ENCODE data around the gene MAGEA3.

DNA sequence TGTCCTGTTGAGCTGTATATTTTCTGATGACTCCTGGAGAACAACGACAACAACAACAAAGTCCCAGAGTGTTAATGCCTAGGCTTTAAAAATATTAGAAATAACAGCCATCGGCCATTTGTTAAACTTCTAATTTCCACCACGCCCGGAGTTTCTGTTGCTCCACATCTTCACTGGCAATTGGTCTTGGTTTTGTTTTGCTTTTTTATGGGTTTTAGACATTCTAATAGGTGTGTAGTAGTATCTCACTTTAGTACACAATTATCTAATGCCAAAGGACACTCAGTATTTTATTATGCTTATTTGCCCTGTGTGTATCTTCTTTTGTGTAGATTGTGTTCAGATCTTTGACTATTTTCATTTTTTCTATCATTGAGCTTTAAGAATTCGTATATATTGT, 40.0 kb downstream of the MAGEA3 start:
- TF ChIP-seq, protein P1, sequence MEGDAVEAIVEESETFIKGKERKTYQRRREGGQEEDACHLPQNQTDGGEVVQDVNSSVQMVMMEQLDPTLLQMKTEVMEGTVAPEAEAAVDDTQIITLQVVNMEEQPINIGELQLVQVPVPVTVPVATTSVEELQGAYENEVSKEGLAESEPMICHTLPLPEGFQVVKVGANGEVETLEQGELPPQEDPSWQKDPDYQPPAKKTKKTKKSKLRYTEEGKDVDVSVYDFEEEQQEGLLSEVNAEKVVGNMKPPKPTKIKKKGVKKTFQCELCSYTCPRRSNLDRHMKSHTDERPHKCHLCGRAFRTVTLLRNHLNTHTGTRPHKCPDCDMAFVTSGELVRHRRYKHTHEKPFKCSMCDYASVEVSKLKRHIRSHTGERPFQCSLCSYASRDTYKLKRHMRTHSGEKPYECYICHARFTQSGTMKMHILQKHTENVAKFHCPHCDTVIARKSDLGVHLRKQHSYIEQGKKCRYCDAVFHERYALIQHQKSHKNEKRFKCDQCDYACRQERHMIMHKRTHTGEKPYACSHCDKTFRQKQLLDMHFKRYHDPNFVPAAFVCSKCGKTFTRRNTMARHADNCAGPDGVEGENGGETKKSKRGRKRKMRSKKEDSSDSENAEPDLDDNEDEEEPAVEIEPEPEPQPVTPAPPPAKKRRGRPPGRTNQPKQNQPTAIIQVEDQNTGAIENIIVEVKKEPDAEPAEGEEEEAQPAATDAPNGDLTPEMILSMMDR (IDR thresholded peaks at IDR 0.05), result no peak
- TF ChIP-seq POLR2A (IDR thresholded peaks at IDR 0.05; ENCODE audit: low read length) (no peak), GATA3 (IDR thresholded peaks at IDR 0.05; ENCODE audit: borderline replicate concordance) (no peak), RAD21 (conservative IDR thresholded peaks at IDR 0.05 in 1 of 2, IDR thresholded peaks at IDR 0.05 in 1 of 2) (no peak), CBX8 (IDR thresholded peaks at IDR 0.05) (no peak), HDAC2 (IDR thresholded peaks at IDR 0.05) (no peak), TP53 (CRISPR knock-in tag; IDR thresholded peaks at IDR 0.05) (no peak), EP300 (IDR thresholded peaks at IDR 0.05) (no peak), RCOR1 (IDR thresholded peaks at IDR 0.05; ENCODE audit: low read depth, low read length) (no peak), RFX5 (IDR thresholded peaks at IDR 0.05) (no peak), ESRRA (IDR thresholded peaks at IDR 0.05; ENCODE audit: borderline replicate concordance, low read length) (no peak), JUN (IDR thresholded peaks at IDR 0.05) (no peak), CEBPB (IDR thresholded peaks at IDR 0.05) (no peak)
- TF ChIP-seq, protein P2, sequence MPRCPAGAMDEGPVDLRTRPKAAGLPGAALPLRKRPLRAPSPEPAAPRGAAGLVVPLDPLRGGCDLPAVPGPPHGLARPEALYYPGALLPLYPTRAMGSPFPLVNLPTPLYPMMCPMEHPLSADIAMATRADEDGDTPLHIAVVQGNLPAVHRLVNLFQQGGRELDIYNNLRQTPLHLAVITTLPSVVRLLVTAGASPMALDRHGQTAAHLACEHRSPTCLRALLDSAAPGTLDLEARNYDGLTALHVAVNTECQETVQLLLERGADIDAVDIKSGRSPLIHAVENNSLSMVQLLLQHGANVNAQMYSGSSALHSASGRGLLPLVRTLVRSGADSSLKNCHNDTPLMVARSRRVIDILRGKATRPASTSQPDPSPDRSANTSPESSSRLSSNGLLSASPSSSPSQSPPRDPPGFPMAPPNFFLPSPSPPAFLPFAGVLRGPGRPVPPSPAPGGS (IDR thresholded peaks at IDR 0.05), result no peak

All from A549 (cell line).